Upper lobe of left lung (tissue), 6 donors: ENCODE data around the gene ISCA2. TPM values are rescaled to one million over a fixed set of nuclear protein-coding genes. Genes with fewer than 3 reads are reported as not detected.

Experiments used
- ATAC-seq, 2 donors: fragments of 200-7000 bp; cut with Tn5 transposase; one replicate each; pipeline ENCODE4 v1.9.1; 2022; ENCODE audit warnings: mild to moderate bottlenecking in 2 of 2, moderate library complexity in 2 of 2; ENCODE audit not compliant: low FRiP score in 2 of 2
- DNase-seq, 2 donors: peaks; one replicate each; pipeline ENCODE4 v3.0.0-alpha.2; 2019 to 2020
- H3K27ac ChIP-seq, 4 donors: fragments of 200-600 bp; sonication (generic); one replicate each; pipeline ENCODE4 v1.5.1; 2016 to 2019
- H3K27me3 ChIP-seq, 4 donors: fragments of 200-600 bp; sonication (generic); one replicate each; pipeline ENCODE4 v1.5.1; 2017 to 2019
- H3K36me3 ChIP-seq, 4 donors: fragments of 200-600 bp; sonication (generic); one replicate each; pipeline ENCODE4 v1.5.1; 2016 to 2019
- H3K4me1 ChIP-seq, 4 donors: fragments of 200-600 bp; sonication (generic); one replicate each; pipeline ENCODE4 v1.5.1; 2018 to 2019
- H3K4me3 ChIP-seq, 4 donors: fragments of 200-600 bp; sonication (generic); one replicate each; pipeline ENCODE4 v1.5.1; 2017 to 2019; ENCODE audit warnings: mild to moderate bottlenecking in 2 of 4, moderate library complexity in 1 of 4
- H3K9me3 ChIP-seq, 4 donors: fragments of 200-600 bp; sonication (generic); one replicate each; pipeline ENCODE4 v1.5.1; 2018 to 2019
- CTCF ChIP-seq, 6 experiments: fragments of 450-650 bp in 4 of 6; fragments of 200-600 bp in 2 of 6; sonication (generic) in 2 of 6; IDR thresholded peaks; one replicate each; pipeline ENCODE4 v1.5.1; 2016 to 2019; ENCODE audit warnings: antibody characterized with exemption in 6 of 6
- EP300 ChIP-seq, 4 donors: sonication (generic); formaldehyde crosslinking; IDR thresholded peaks; one replicate each; pipeline ENCODE4 v1.5.1; 2017; ENCODE audit warnings: antibody characterized with exemption in 4 of 4, control low read depth in 2 of 4
- POLR2A ChIP-seq, 4 donors: fragments of 450-650 bp; IDR thresholded peaks; one replicate each; pipeline ENCODE4 v1.5.1; 2016 to 2017; ENCODE audit warnings: antibody characterized with exemption in 4 of 4, mild to moderate bottlenecking in 2 of 4
- POLR2AphosphoS5 ChIP-seq, 2 donors: sonication (generic); formaldehyde crosslinking; IDR thresholded peaks; one replicate each; pipeline ENCODE4 v1.5.1; 2017; ENCODE audit warnings: antibody characterized with exemption in 2 of 2
- WGBS, 2 donors: methylation state at CpG; one replicate each; pipeline ENCODE4 v1.1.5; 2017 to 2018; 5-methylcytosine and 5-hydroxymethylcytosine counted together
- total RNA-seq, 6 donors: library from RNA; depleted of rRNA in 4 of 6; stranded (reverse); fragments of >200 nt in 4 of 6; gene quantifications; one replicate each; pipeline versions ENCODE4 v1.1.0 to v1.2.1, GENCODE V29; 2016 to 2021
- donor health status: DM: no; HTN: no; CAD: no; lungs with moderate emphysema.
- donor health status: DM: no; HTN: yes; CAD: no; lungs with severe emphysema.

The ISCA2 gene
- total RNA-seq, 6 donors from 2014 or later: 11.8 to 29.0 (median 22.6) TPM

- no peak for TF ChIP-seq EP300 (IDR thresholded peaks at IDR 0.05)
- no peak for TF ChIP-seq POLR2A (IDR thresholded peaks at IDR 0.05)
- TF ChIP-seq CTCF (IDR thresholded peaks at IDR 0.05): no peak
- TF ChIP-seq POLR2AphosphoS5 (IDR thresholded peaks at IDR 0.05): no peak
- Histone ChIP-seq H3K4me3 (no peak overlapping the region), H3K36me3 (peaks cover 0 to 9% (median 0%) of the 10 kb centered on the region in 4 donors), H3K27me3 (no peaks in the 10 kb centered on the region), H3K27ac (no peak overlapping the region), H3K9me3 (no peaks in the 10 kb centered on the region), H3K4me1 (peaks cover 0 to 15% (median 7%) of the 10 kb centered on the region in 4 donors)
- no peak for ATAC-seq
- DNase-seq: no peak
- 92 to 93% methylated on average over 6 to 7 of the region's 7 CpGs for WGBS, 2 donors
Observed at GRCh38 chr14:74522740-74523139, 29.2 kb downstream of the ISCA2 start.

- DNase-seq (peak in 1 of 2 donors; percentile 67), ATAC-seq (no peak)
- no peak overlapping the region for H3K4me3 ChIP-seq
- no peak for TF ChIP-seq EP300 (IDR thresholded peaks at IDR 0.05)
- TF ChIP-seq POLR2AphosphoS5 (IDR thresholded peaks at IDR 0.05): no peak
- no peak for TF ChIP-seq CTCF (IDR thresholded peaks at IDR 0.05)
- TF ChIP-seq POLR2A (IDR thresholded peaks at IDR 0.05): no peak
- 81 to 87% methylated on average over 10 to 14 of the region's 14 CpGs for WGBS, 2 donors
- H3K27ac ChIP-seq: no peak overlapping the region
- no peaks in the 10 kb centered on the region for H3K9me3 ChIP-seq
- no peaks in the 10 kb centered on the region for H3K27me3 ChIP-seq
- H3K4me1 ChIP-seq: peaks cover 0 to 15% (median 7%) of the 10 kb centered on the region in 4 donors
- peaks cover 0 to 9% (median 0%) of the 10 kb centered on the region in 4 donors for H3K36me3 ChIP-seq
Observed at GRCh38 chr14:74524076-74524811, 30.7 kb downstream of the ISCA2 start.

GRCh38 chr14:74524812-74525135 is 31.2 kb downstream of the ISCA2 start:
- ATAC-seq: no peak

GRCh38 chr14:74525361-74525851 is 31.8 kb downstream of the ISCA2 start:
- no peak for TF ChIP-seq POLR2A (IDR thresholded peaks at IDR 0.05)
- no peak for TF ChIP-seq EP300 (IDR thresholded peaks at IDR 0.05)
- no peak for TF ChIP-seq CTCF (IDR thresholded peaks at IDR 0.05)
- TF ChIP-seq POLR2AphosphoS5 (IDR thresholded peaks at IDR 0.05): no peak
- Histone ChIP-seq H3K27ac (peak overlapping the region in 1 of 4 donors; percentile 22), H3K27me3 (no peaks in the 10 kb centered on the region), H3K36me3 (peaks cover 0 to 9% (median 0%) of the 10 kb centered on the region in 4 donors), H3K4me3 (no peak overlapping the region), H3K4me1 (peaks cover 0 to 15% (median 7%) of the 10 kb centered on the region in 4 donors), H3K9me3 (no peaks in the 10 kb centered on the region)
- no peak for ATAC-seq
- DNase-seq: no peak
- WGBS, 2 donors: 53 to 65% methylated on average over 4 of the region's 4 CpGs

More at GRCh38 chr14:74524812-74525135, 31.2 kb downstream of the ISCA2 start:
- TF ChIP-seq POLR2A (IDR thresholded peaks at IDR 0.05): no peak
- TF ChIP-seq EP300 (IDR thresholded peaks at IDR 0.05): no peak
- TF ChIP-seq POLR2AphosphoS5 (IDR thresholded peaks at IDR 0.05): no peak
- TF ChIP-seq CTCF (IDR thresholded peaks at IDR 0.05): no peak
- Histone ChIP-seq H3K4me1 (peaks cover 0 to 15% (median 7%) of the 10 kb centered on the region in 4 donors), H3K27me3 (no peaks in the 10 kb centered on the region), H3K4me3 (no peak overlapping the region), H3K9me3 (no peaks in the 10 kb centered on the region), H3K27ac (peak overlapping the region in 1 of 4 donors; percentile 22), H3K36me3 (peaks cover 0 to 9% (median 0%) of the 10 kb centered on the region in 4 donors)
- no peak for DNase-seq
